ENCODE data around the gene CACNB1.
"Not testable (repeated sequence)": the region's sequence is repeated elsewhere in the genome, so short reads cannot be mapped to it uniquely, and the experiment has no call there.

The CACNB1 gene

GRCh38 chr17:39177256-39177655 is 20.2 kb downstream of the CACNB1 start:
- FAIRE-seq (no peak), DNase-seq (ENCODE audit: insufficient read length, low spot score) (no peak)

GRCh38 chr17:39175695-39176093 is 21.8 kb downstream of the CACNB1 start:
- no peak for DNase-seq (ENCODE audit: insufficient read length, low spot score)
- no peak for FAIRE-seq

GRCh38 chr17:39174920-39175694 is 22.4 kb downstream of the CACNB1 start:
- DNase-seq (ENCODE audit: insufficient read length, low spot score) (peak; percentile 81), FAIRE-seq (peak; percentile 67)

- no peak for FAIRE-seq
- DNase-seq (ENCODE audit: insufficient read length, low spot score), result no peak
Measured at GRCh38 chr17:39173526-39174274, 23.8 kb downstream of the CACNB1 start.

GRCh38 chr17:39173080-39173479 is 24.4 kb downstream of the CACNB1 start:
- FAIRE-seq (no peak), DNase-seq (ENCODE audit: insufficient read length, low spot score) (no peak)

GRCh38 chr17:39171933-39172332 is 25.5 kb downstream of the CACNB1 start:
- no peak for DNase-seq (ENCODE audit: insufficient read length, low spot score)
- no peak for FAIRE-seq

- DNase-seq (ENCODE audit: insufficient read length, low spot score) (no peak), FAIRE-seq (no peak)
Measured at GRCh38 chr17:39170558-39170957, 26.9 kb downstream of the CACNB1 start.

- no peak for FAIRE-seq
- no peak for DNase-seq (ENCODE audit: insufficient read length, low spot score)
Measured at GRCh38 chr17:39170109-39170508, 27.4 kb downstream of the CACNB1 start.

- no peak for DNase-seq (ENCODE audit: insufficient read length, low spot score)
- FAIRE-seq, result no peak
Measured at GRCh38 chr17:39169518-39169917, 28.0 kb downstream of the CACNB1 start.

GRCh38 chr17:39169101-39169500 is 28.4 kb downstream of the CACNB1 start:
- FAIRE-seq (no peak), DNase-seq (ENCODE audit: insufficient read length, low spot score) (no peak)

GRCh38 chr17:39168503-39168902 is 29.0 kb downstream of the CACNB1 start:
- DNase-seq (ENCODE audit: insufficient read length, low spot score); FAIRE-seq: not testable (repeated sequence)

- FAIRE-seq (no peak), DNase-seq (ENCODE audit: insufficient read length, low spot score) (no peak)
Measured at GRCh38 chr17:39167476-39167875, 30.0 kb downstream of the CACNB1 start.

- FAIRE-seq (no peak), DNase-seq (ENCODE audit: insufficient read length, low spot score) (no peak)
Measured at GRCh38 chr17:39166437-39167335, 30.8 kb downstream of the CACNB1 start.

GRCh38 chr17:39165841-39166349 is 31.6 kb downstream of the CACNB1 start, which contains the start of gene ARL5C:
ARL5C (minus strand) TSS chr17:39166161; CDS start chr17:39165760, 401 bp downstream.
- FAIRE-seq, result no peak

GRCh38 chr17:39165178-39165840 is 32.2 kb downstream of the CACNB1 start:
- FAIRE-seq, result no peak
- DNase-seq (ENCODE audit: insufficient read length, low spot score), result no peak

More at GRCh38 chr17:39165841-39166349, 31.6 kb downstream of the CACNB1 start, which contains the start of gene ARL5C:
- DNase-seq (ENCODE audit: insufficient read length, low spot score), result no peak

- DNase-seq (ENCODE audit: insufficient read length, low spot score) (peak; percentile 88), FAIRE-seq (peak; percentile 90)
Measured at GRCh38 chr17:39164675-39165143, 32.8 kb downstream of the CACNB1 start.

GRCh38 chr17:39161962-39162361 is 35.5 kb downstream of the CACNB1 start:
- DNase-seq (ENCODE audit: insufficient read length, low spot score) (no peak), FAIRE-seq (no peak)

- FAIRE-seq (no peak), DNase-seq (ENCODE audit: insufficient read length, low spot score) (no peak)
Measured at GRCh38 chr17:39158623-39159022, 38.8 kb downstream of the CACNB1 start.

GRCh38 chr17:39156491-39156890 is 41.0 kb downstream of the CACNB1 start:
- no peak for FAIRE-seq
- no peak for DNase-seq (ENCODE audit: insufficient read length, low spot score)

- no peak for DNase-seq (ENCODE audit: insufficient read length, low spot score)
- no peak for FAIRE-seq
Measured at GRCh38 chr17:39155654-39156053, 41.8 kb downstream of the CACNB1 start.

All from GM19239 (cell line).